PC-9 (cell line): ENCODE data around the gene CLRN2.

Experiments
- CTCF ChIP-seq: fragments of 200-600 bp; sonication (generic); conservative IDR thresholded peaks from 2 replicates; pipeline ENCODE4 v1.6.1; 2017; ENCODE audit warnings: mixed run types, antibody characterized with exemption, mild to moderate bottlenecking, moderate library complexity
- EZH2 ChIP-seq: fragments of 200-600 bp; sonication (generic); IDR thresholded peaks from 2 replicates; pipeline ENCODE4 v1.8.0; 2017; ENCODE audit warnings: antibody characterized with exemption, low read depth

- TF ChIP-seq CTCF, result no peak
- no peak for TF ChIP-seq EZH2
These were observed 34.6 kb upstream of the CLRN2 start for GRCh38 chr4:17480210-17480927.
